Heart left ventricle (tissue), 13 donors: ENCODE measurements around the gene SUCLA2.

Source experiments
- CTCF ChIP-seq, 12 donors: fragments of 200-600 bp; sonication (generic) in 4 of 12; IDR thresholded peaks; one replicate each; pipeline versions ENCODE4 v1.5.0 to v1.8.0; 2018 to 2022; ENCODE audit warnings: antibody characterized with exemption in 12 of 12, mild to moderate bottlenecking in 5 of 12
- POLR2A ChIP-seq, 2 donors: fragments of 450-650 bp; IDR thresholded peaks; one replicate each; pipeline ENCODE4 v1.6.1; 2017; ENCODE audit warnings: antibody characterized with exemption in 2 of 2, mild to moderate bottlenecking in 2 of 2, moderate library complexity in 2 of 2
- donor health status: ischemic (EF 13 %, LVEDD 7.1; RV severe dilation, severe dysfunction).
- donor health status: DM: no; HTN: yes; CAD: no.
- donor health status: DM: no; HTN: no; CAD: no.
- donor health status: ischemic (EF 25% LVEDD 6.9; RV normal size, moderate dysfunction).
- donor health status: ischemic (EF 25% LVEDD 5.7; RV mildly dilated, moderate dysfunction).
- donor health status: ischemic (EF 35%, LVEDD 5.7; RV mildly dilated, moderate dysfunction).
- donor health status: nonischemic (EF 11% LVEDD 7.7; RV severe dilation, severe dysfunction).
- donor health status: DM: yes; HTN: yes; CAD: no.
- donor health status: PGD.
- donor health status: ischemic (EF 29% LVEDD 5.4; RV normal size, mild dysfunction).
- donor health status: nonischemic (EF 23%, LVEDD 6.1; RV moderate dilation, normal function).

GRCh38 chr13:48006396-48006795 is 5.3 kb upstream of the SUCLA2 start:
- no peak for TF ChIP-seq CTCF (IDR thresholded peaks at IDR 0.05)
- TF ChIP-seq POLR2A (IDR thresholded peaks at IDR 0.05), result no peak
